GM12878 (cell line): ENCODE data around the gene GAL3ST2. TPM values are rescaled to one million over a fixed set of nuclear protein-coding genes. Genes with fewer than 3 reads are reported as not detected.
"Not testable (repeated sequence)": the region's sequence is repeated elsewhere in the genome, so short reads cannot be mapped to it uniquely, and the experiment has no call there.

Experiments used
- ATAC-seq: fragments of 200-7000 bp; cut with Tn5 transposase; 3 replicates; pipeline ENCODE4 v1.9.1; 2020; ENCODE audit warnings: mild to moderate bottlenecking, moderate library complexity
- BruUV-seq: library from RNA; stranded (reverse); fragments of 400-500 nt; replicated peaks from 2 replicates; lab custom pipeline; 2021; lab: Mats Ljungman, UMichigan
- CTCF ChIA-PET: fragments of 300-600 bp; sonication (Branson Sonifier 250); formaldehyde crosslinking; extraction: SDS; loops from one replicate; lab custom pipeline; 2021; ENCODE audit warnings: inconsistent platforms; lab: Yijun Ruan, JAX
- POLR2A ChIA-PET: fragments of 350-600 bp; formaldehyde crosslinking; extraction: SDS; loops from one replicate; lab custom pipeline; 2021; ENCODE audit warnings: inconsistent platforms; lab: Charles Lee
- RAD21 ChIA-PET: fragments of 300-600 bp; sonication (Branson Sonifier 250); formaldehyde crosslinking; loops from one replicate; lab custom pipeline; 2023; ENCODE audit warnings: antibody characterized with exemption; ENCODE audit not compliant: unreplicated experiment; lab: Charles Lee
- SMC1A ChIA-PET: fragments of 300-600 bp; sonication (Branson Sonifier 250); formaldehyde crosslinking; loops from one replicate; lab custom pipeline; 2023; ENCODE audit not compliant: unreplicated experiment, uncharacterized antibody; lab: Charles Lee
- DNase-seq: peaks from one replicate; pipeline ENCODE4 v3.0.0-alpha.2; 2011; ENCODE audit warnings: low read depth, low spot score
- FAIRE-seq: peaks from 3 replicates; lab custom pipeline; 2011; peaks lifted over from hg19 to GRCh38; lab: Jason Lieb, UNC
- H2AFZ ChIP-seq: 2 replicates; pipeline ENCODE4 v1.6.0; 2011; ENCODE audit warnings: low read depth, low read length, control low read depth; ENCODE audit not compliant: control insufficient read depth
- H3K27ac ChIP-seq: 2 replicates; pipeline ENCODE4 v1.5.1; 2011; ENCODE audit warnings: control low read depth; ENCODE audit not compliant: control insufficient read depth, insufficient read depth
- H3K27me3 ChIP-seq, 2 experiments: replicated peaks in 1 of 2; 2 replicates each; pipeline versions ENCODE4 v1.6.0 to v1.6.1; 2011; ENCODE audit warnings: low read length in 1 of 2; ENCODE audit not compliant: control insufficient read depth in 2 of 2, insufficient read depth in 2 of 2
- H3K36me3 ChIP-seq, 2 experiments: 2 replicates each; pipeline ENCODE4 v1.5.1; 2011; ENCODE audit warnings: low read length in 1 of 2; ENCODE audit not compliant: control insufficient read depth in 2 of 2, insufficient read depth in 2 of 2
- H3K4me1 ChIP-seq: 2 replicates; pipeline ENCODE4 v1.6.1; 2011; ENCODE audit warnings: mild to moderate bottlenecking, low read length, moderate library complexity, mixed read lengths; ENCODE audit not compliant: control insufficient read depth, insufficient read depth
- H3K4me2 ChIP-seq: 2 replicates; pipeline ENCODE4 v1.6.0; 2011; ENCODE audit warnings: control low read depth; ENCODE audit not compliant: control insufficient read depth, insufficient read depth
- H3K4me3 ChIP-seq: fragments of 200-600 bp; sonication (generic); 2 replicates; pipeline ENCODE4 v1.5.1; 2016
- H3K79me2 ChIP-seq: 2 replicates; pipeline ENCODE4 v1.6.0; 2011; ENCODE audit warnings: low read length; ENCODE audit not compliant: control insufficient read depth, insufficient read depth
- H3K9ac ChIP-seq: 2 replicates; pipeline ENCODE4 v1.8.0; 2011; ENCODE audit warnings: low read length, control low read depth, mixed read lengths; ENCODE audit not compliant: control insufficient read depth, insufficient read depth
- H3K9me3 ChIP-seq: replicated peaks from 3 replicates; pipeline ENCODE4 v1.5.1; 2011; ENCODE audit warnings: mild to moderate bottlenecking, low read length; ENCODE audit not compliant: control insufficient read depth, insufficient read depth
- H4K20me1 ChIP-seq: 2 replicates; pipeline ENCODE4 v1.6.0; 2011; ENCODE audit not compliant: control insufficient read depth, insufficient read depth
- BHLHE40 ChIP-seq, 2 experiments: fragments of 450-650 bp in 1 of 2; IDR thresholded peaks; 2 replicates each; pipeline ENCODE4 v1.6.1; 2011 to 2017; ENCODE audit warnings: low read depth in 2 of 2, borderline replicate concordance in 1 of 2, improper control_type of control experiment in 1 of 2, low read length in 1 of 2, mild to moderate bottlenecking in 1 of 2
- POU2F2 ChIP-seq: IDR thresholded peaks from 3 replicates; pipeline ENCODE4 v1.6.1; 2011; ENCODE audit warnings: low read depth, mild to moderate bottlenecking, low read length, borderline replicate concordance
- RAD51 ChIP-seq: fragments of 450-650 bp; IDR thresholded peaks from 2 replicates; pipeline ENCODE4 v1.6.1; 2016; ENCODE audit warnings: moderate library complexity, mild to moderate bottlenecking, inconsistent platforms
- WGBS: methylation state at CpG from one replicate; pipeline ENCODE4 v1.1.6; 2016; ENCODE audit warnings: low lambda C conversion rate; ENCODE audit not compliant: insufficient replicate concordance, insufficient coverage; ENCODE audit errors: missing lambda C conversion rate; 5-methylcytosine and 5-hydroxymethylcytosine counted together
- in situ Hi-C: fragments of 300-500 bp; cut with MboI; formaldehyde crosslinking; loops from 9 replicates; pipeline ENCODE4 v1.14.3; 2018; ENCODE audit warnings: mixed read lengths
- intact Hi-C: fragments of 100-400 bp; cut with micrococcal nuclease; formaldehyde crosslinking; loops from one replicate; pipeline ENCODE4 v1.14.2; 2022; ENCODE audit not compliant: unreplicated experiment
- polyA plus RNA-seq, 11 experiments: library from polyadenylated mRNA; depleted of rRNA in 4 of 11; unstranded in 6 of 11; stranded (reverse) in 5 of 11; fragments of >200 nt; fragmentation: Nextera tagmentation in 4 of 11; fragmentation: Illumina TruSeq in 1 of 11; extraction: Ambion mirVana in 4 of 11; extraction: Trizol in 1 of 11; gene quantifications; 1 replicate in 1 of 11; 2 replicates in 10 of 11; pipeline versions ENCODE4 v1.2.1 to v1.2.3, GENCODE V29; 2011 to 2016; ENCODE audit warnings: inconsistent platforms in 2 of 11, missing spikeins in 2 of 11, low read depth in 1 of 11
- total RNA-seq, 4 experiments: library from RNA; depleted of rRNA in 3 of 4; stranded (reverse); fragments of >200 nt in 3 of 4; fragmentation: Illumina TruSeq in 1 of 4; extraction: Trizol in 1 of 4; gene quantifications; 2 replicates each; pipeline versions ENCODE4 v1.2.1 to v1.2.3, GENCODE V29; 2013 to 2021

Gene GAL3ST2
- total and polyA plus RNA-seq, 10 of the 15 experiments (the other 5 are each of a cell fraction or from before 2014, with no cell fraction given) = 0.09 to 0.36 (median 0.11) TPM; not detected in 7

DNA sequence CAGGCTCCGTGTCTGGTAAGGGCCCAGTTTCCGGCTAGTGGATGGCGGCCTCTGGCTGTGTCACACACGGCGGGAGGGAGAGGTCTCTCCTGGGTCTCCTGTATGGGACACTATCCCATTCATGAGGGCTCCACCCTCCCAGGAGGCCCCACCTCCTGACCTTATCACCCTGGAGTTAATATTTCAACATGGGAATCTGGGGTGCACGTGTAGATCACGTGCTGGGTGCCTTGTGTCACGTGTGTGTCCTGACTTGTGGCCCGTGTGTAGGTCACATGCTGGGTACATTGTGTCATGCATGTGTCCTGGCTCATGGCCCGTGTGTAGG lies 42.3 kb downstream of the GAL3ST2 start:
- Histone ChIP-seq H2AFZ (no peak overlapping the region), H3K4me2 (no peak overlapping the region), H4K20me1 (no peaks in the 10 kb centered on the region), H3K27ac (no peak overlapping the region), H3K36me3 (no peaks in the 10 kb centered on the region), H3K27me3 (no peaks in the 10 kb centered on the region), H3K79me2 (no peaks in the 10 kb centered on the region), H3K4me1 (peaks cover 4% of the 10 kb centered on the region), H3K4me3 (no peak overlapping the region), H3K9ac (no peak overlapping the region), H3K9me3 (no peaks in the 10 kb centered on the region; the same call in 2 of the 3 replicates)
- 82% methylated on average over 10 of the region's 10 CpGs for WGBS
- POLR2A ChIA-PET = no interaction called here
- DNase-seq (no peak), ATAC-seq (no peak), FAIRE-seq (no peak)
- in situ Hi-C loops = no loop called here
- RAD21 ChIA-PET = no interaction called here
- SMC1A ChIA-PET = no interaction called here
- CTCF ChIA-PET = no interaction called here
- no TSS peak for BruUV-seq
- TF ChIP-seq BHLHE40 (IDR thresholded peaks at IDR 0.05; ENCODE audit: borderline replicate concordance in 1 of 2, low read depth in 2 of 2, low read length in 1 of 2) (peak in 1 of 2 experiments; percentile 60; a peak in 2 of 4 replicates), POU2F2 (no peak), RAD51 (0 out of 2 replicates have a peak, but pooled peaks have one; percentile 21)
- intact Hi-C loops = no loop called here

DNA sequence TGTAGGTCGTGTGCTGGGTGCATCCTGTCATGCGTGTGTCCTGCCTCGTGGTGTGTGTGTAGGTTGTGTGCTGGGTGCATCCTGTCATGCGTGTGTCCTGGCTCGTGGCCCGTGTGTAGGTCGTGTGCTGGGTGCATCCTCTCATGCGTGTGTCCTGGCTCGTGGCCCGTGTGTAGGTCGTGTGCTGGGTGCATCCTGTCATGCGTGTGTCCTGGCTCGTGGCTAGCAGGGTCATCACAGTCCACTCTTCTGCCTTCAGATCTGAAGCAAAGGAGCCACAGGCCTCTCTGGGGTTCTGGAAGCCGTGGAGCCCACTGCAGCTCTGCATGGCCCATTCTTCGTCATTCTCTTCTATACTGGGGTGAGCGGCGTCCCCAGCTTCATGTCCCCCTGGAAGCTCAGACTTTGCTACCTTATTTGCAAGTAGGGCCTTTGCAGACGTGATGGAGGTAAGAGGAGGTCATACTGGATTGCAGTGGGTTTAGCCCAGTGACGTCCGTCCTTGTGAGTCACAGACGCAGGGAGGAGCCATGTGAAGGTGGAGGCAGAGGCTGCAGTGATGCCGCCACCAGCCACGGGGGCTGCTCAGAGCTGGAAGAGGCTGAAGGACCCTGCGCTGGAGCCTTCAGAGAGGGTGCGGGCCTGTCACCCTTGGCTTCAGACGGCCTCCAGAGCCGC lies 43.5 kb downstream of the GAL3ST2 start:
- H3K79me2 ChIP-seq, RAD21 ChIA-PET, DNase-seq, POLR2A ChIA-PET, H3K9ac ChIP-seq, H3K4me2 ChIP-seq, intact Hi-C loops, in situ Hi-C loops, H3K36me3 ChIP-seq, SMC1A ChIA-PET, H3K9me3 ChIP-seq, H3K4me1 ChIP-seq, FAIRE-seq, H4K20me1 ChIP-seq, H2AFZ ChIP-seq, H3K27ac ChIP-seq, ATAC-seq, BruUV-seq, H3K27me3 ChIP-seq, H3K4me3 ChIP-seq: not testable (repeated sequence)
- WGBS = 46% methylated on average over 24 of the region's 27 CpGs
- CTCF ChIA-PET = interaction anchor here (1.1 kb wide), 1 partner anchor 10 kb away, joined by 3 read pairs; no protein-coding TSS in a partner anchor
